22Rv1 (cell line): ENCODE results near the gene TM4SF20.

ENCODE experiments used
- CTCF ChIP-seq: fragments of 450-650 bp; IDR thresholded peaks from 2 replicates; pipeline ENCODE4 v1.5.1; 2017; ENCODE audit warnings: mild to moderate bottlenecking
- ZFX ChIP-seq: fragments of 450-650 bp; IDR thresholded peaks from 2 replicates; pipeline ENCODE4 v1.6.1; 2017; ENCODE audit warnings: antibody characterized with exemption, borderline replicate concordance

GRCh38 chr2:227317834-227318233 lies 61.3 kb downstream of the TM4SF20 start:
- TF ChIP-seq CTCF = no peak
- no peak for TF ChIP-seq ZFX
